OCI-LY1 (cell line): ENCODE measurements around the gene ACTN2.

Experiments used
- CTCF ChIP-seq: fragments of 200-600 bp; sonication (generic), shearing (Covaris generic); IDR thresholded peaks from 2 replicates; pipeline ENCODE4 v1.5.1; 2017; ENCODE audit warnings: mild to moderate bottlenecking, antibody characterized with exemption, low read length, moderate library complexity, mixed read lengths
- EZH2 ChIP-seq: fragments of 200-600 bp; sonication (generic), shearing (Covaris generic); IDR thresholded peaks from 2 replicates; pipeline ENCODE4 v1.8.0; 2017; ENCODE audit warnings: borderline replicate concordance, mixed run types, mild to moderate bottlenecking, antibody characterized with exemption, low read length, moderate library complexity, mixed read lengths

- TF ChIP-seq EZH2 (no peak), CTCF (no peak)
These were observed 64.6 kb downstream of the ACTN2 start for GRCh38 chr1:236750928-236751327.
